GM10248 (cell line): Measurements from ENCODE around the gene SLC38A3.

Source experiments
- CTCF ChIA-PET: fragments of 300-600 bp; sonication (Branson Sonifier 250); formaldehyde crosslinking; extraction: SDS; loops from one replicate; lab custom pipeline; 2021; ENCODE audit warnings: antibody characterized with exemption; lab: Yijun Ruan, JAX
- POLR2A ChIA-PET: fragments of 350-650 bp; sonication (Branson Sonifier 250); formaldehyde crosslinking; extraction: SDS; loops from one replicate; lab custom pipeline; 2020; ENCODE audit warnings: antibody characterized with exemption; lab: Yijun Ruan, JAX
- DNase-seq: peaks from one replicate; pipeline ENCODE4 v3.0.0; 2012; ENCODE audit errors: extremely low spot score
- CTCF ChIP-seq: IDR thresholded peaks from 2 replicates; pipeline ENCODE4 v1.5.1; 2012; ENCODE audit warnings: mild to moderate bottlenecking, low read depth; ENCODE audit errors: extremely low read depth, missing control alignments, control extremely low read depth

SLC38A3 gene

GRCh38 chr3:50254577-50255250, 49.6 kb downstream of the SLC38A3 start:
- ChIA-PET CTCF (interaction anchor here (1.2 to 9.4 kb wide), 6 partner anchors 6 to 61 kb away, joined by 4 to 152 read pairs (median 37); no protein-coding TSS in a partner anchor), POLR2A (interaction anchor here (1.8 kb wide), 1 partner anchor 19 kb away, joined by 5 read pairs; the partner anchor contains the start of gene GNAI2)
- DNase-seq, result no peak
- no peak for TF ChIP-seq CTCF

GRCh38 chr3:50255251-50255615, 50.2 kb downstream of the SLC38A3 start:
- TF ChIP-seq CTCF, result no peak
- ChIA-PET CTCF (interaction anchor here (1.2 to 9.4 kb wide), 5 partner anchors 7 to 61 kb away, joined by 4 to 152 read pairs (median 70); no protein-coding TSS in a partner anchor), POLR2A (no interaction called here)
- DNase-seq, result no peak

GRCh38 chr3:50256978-50257890, 52.2 kb downstream of the SLC38A3 start:
- POLR2A ChIA-PET, result no interaction called here
- no peak for TF ChIP-seq CTCF
- CTCF ChIA-PET, result interaction anchor here (1.0 to 9.4 kb wide), 6 partner anchors 9 to 63 kb away, joined by 3 to 152 read pairs (median 38); no protein-coding TSS in a partner anchor
- no peak for DNase-seq

GRCh38 chr3:50258029-50258680, 53.1 kb downstream of the SLC38A3 start:
- TF ChIP-seq CTCF, result no peak

GRCh38 chr3:50258979-50259378, 53.9 kb downstream of the SLC38A3 start:
- no peak for DNase-seq
- TF ChIP-seq CTCF, result no peak
- POLR2A ChIA-PET, result interaction anchor here (0.5 to 0.6 kb wide), 3 partner anchors 31 to 1819 kb away, joined by 4 to 11 read pairs (median 8); partner anchors contain the start of genes CCDC51 and DCAF1
- CTCF ChIA-PET, result interaction anchor here (0.9 to 9.4 kb wide), 15 partner anchors 8 to 139 kb away, joined by 3 to 152 read pairs (median 7); partner anchors contain the start of genes GNAT1 and SEMA3B

More at GRCh38 chr3:50258029-50258680, 53.1 kb downstream of the SLC38A3 start:
- CTCF ChIA-PET, result interaction anchor here (1.0 to 9.4 kb wide), 6 partner anchors 9 to 64 kb away, joined by 3 to 152 read pairs (median 56); partner anchors contain the start of gene SEMA3B
- POLR2A ChIA-PET, result interaction anchor here (0.6 kb wide), 2 partner anchors 30 to 1818 kb away, joined by 4 to 11 read pairs; partner anchors contain the start of gene CCDC51
- DNase-seq, result no peak
